HG03558 (cell line): Measurements from ENCODE around the gene GOLGA6L26.
"Not testable (repeated sequence)": the region's sequence is repeated elsewhere in the genome, so short reads cannot be mapped to it uniquely, and the experiment has no call there.

Source experiments
- ATAC-seq: cut with Tn5 transposase; IDR thresholded peaks from one replicate; pipeline ENCODE4 v1.9.1; 2021; ENCODE audit warnings: moderate number of reproducible peaks; ENCODE audit not compliant: unreplicated experiment; ENCODE audit errors: extremely low read depth

Gene GOLGA6L26, protein sequence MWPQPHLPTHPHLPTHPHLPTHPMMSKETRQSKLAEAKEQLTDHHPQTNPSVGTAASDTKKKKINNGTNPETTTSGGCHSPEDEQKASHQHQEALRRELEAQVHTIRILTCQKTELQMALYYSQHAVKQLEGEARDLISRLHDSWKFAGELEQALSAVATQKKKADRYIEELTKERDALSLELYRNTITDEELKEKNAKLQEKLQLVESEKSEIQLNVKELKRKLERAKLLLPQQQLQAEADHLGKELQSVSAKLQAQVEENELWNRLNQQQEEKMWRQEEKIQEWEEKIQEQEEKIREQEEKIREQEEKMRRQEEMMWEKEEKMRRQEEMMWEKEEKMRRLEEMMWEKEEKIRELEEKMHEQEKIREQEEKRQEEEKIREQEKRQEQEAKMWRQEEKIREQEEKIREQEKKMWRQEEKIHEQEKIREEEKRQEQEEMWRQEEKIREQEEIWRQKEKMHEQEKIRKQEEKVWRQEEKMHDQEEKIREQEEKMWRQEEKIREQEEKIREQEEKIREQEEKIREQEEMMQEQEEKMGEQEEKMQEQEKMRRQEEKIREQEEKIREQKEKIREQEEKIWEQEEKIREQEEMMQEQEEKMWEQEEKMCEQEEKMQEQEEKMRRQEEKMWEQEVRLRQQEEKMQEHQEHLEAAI

DNA sequence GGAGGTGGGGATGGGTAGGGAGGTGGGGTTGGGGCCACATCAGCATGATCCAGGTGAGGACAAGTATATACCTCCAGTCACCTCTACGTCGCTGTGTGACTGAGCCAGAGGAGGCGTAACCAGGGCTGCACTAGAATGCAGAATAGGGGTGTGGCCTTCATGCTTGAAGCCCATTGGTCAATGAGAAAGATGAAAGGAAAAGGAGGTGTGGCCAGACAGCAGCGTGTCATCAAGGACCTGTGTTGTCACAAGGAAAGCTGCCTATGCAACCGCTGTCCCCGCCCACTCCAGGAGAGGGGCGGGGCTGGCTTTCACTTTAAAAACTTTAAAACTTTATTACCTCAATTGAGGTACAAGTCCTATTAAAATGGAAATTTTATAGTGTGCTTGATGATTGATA lies at the start of gene GOLGA6L26:
Gene GOLGA6L26, minus strand, starts transcription at position 101 of the 400 bp plus-strand sequence. Its CDS starts 61 bp downstream, at position 40.
- not testable (repeated sequence) for ATAC-seq

DNA sequence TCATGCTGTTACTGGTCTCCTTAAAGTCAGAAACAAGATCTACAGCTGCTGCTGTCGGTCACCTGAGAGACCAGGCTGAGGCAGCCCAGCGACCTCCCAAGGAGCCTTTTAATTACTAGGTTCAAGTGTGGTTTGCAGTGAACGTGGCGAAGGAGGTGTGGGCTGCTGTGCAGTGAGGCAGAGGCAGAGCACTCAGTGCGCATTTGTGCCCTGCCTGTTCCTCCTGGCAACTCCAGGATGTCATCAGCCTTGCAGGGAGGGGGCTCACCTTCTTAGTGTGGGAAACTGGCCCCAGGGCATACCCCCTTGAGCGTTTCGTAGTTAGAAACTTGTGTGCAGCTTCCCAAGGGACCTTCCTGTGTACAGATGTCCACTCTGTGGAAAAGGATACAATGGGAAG lies 47.2 kb upstream of the GOLGA6L26 start:
- not testable (repeated sequence) for ATAC-seq

DNA sequence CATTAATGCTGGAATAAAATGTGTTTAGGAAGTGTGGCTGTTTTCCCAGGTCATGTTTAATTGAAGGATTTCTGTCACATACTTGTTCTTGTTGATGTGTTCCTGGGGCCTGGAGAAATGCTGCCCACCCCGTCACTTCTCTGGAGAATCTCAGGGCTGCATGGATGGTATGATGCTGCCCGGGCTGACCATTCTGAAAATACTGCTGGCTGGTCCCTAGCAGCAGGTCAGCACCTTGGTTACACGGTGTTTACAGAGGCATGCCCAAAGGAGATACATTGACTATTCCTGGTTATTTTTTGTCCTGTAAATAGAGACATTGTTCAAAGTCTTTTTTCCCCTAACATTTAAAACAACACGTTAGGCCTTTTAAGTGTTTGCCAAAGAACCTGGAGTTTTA lies 46.7 kb upstream of the GOLGA6L26 start:
- ATAC-seq: not testable (repeated sequence)

DNA sequence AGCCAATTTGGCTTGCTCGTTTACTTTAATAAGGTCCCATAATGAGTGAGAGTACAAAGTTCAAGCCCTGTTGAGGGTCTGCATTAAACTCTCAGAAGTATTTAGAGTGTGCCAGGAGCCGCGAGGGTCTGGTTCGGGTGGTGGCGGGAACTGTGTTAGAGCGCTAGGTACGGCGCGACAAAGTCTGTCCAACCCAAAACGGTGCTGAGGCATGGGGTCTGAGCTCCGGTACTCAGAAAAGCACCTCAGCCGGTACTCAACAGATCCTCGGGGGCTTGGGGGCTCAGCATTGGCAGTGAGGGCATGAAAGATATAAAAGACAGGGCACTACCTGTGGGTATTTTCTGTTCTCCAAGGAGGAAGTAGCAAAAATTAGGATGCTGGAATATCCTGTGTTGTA lies 45.0 kb upstream of the GOLGA6L26 start:
- ATAC-seq: not testable (repeated sequence)

DNA sequence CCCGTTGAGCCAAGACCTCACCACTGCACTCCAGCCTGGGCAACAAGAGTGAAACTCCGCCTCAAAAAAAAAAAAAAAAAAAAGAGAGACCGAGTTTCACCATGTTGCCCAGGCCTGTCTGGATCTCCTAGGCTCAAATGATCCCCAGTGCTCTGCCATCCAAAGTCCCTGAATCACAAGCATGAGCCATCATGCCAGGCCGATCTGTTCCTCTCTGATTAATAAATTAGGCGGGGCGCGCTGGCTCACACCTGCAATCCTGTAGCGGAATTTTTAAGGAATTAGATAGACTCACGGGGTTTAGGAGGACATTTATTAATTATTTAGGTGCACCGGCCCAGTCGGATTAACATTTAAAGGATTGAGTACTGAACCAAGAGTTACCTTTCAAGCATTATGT lies 40.2 kb upstream of the GOLGA6L26 start:
- ATAC-seq: not testable (repeated sequence)

DNA sequence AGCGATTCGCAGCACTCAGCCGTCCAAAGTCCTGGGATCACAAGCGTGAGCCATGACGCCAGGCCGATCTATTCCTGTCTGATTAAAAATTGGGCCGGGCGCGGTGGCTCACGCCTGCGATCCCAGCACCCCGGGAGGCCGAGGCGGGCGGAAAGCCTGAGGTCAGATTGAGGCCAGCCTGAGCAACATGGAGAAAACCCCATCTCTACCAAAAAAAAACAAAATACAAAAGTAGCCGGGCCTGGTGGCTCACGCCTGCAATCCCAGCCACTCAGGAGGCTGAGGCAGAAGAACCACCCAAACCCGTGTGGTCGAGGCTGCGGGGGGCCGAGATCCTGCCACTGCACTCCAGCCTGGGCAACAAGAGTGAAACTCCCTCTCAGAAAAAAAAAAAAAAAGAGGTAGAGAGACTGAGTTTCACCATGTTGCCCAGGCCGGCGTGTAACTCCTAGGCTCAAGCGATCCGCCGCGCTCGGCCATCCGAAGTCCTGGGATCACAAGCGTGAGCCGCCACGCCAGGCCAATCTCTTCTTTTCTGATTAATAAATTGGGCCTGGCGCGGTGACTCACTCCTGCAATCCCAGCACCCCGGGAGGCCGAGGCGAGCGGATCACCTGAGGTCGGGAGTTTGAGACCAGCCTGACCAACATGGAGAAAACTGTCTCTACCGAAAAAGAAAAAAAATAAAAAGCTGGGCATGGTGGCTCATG lies 39.0 kb upstream of the GOLGA6L26 start:
- ATAC-seq: not testable (repeated sequence)

DNA sequence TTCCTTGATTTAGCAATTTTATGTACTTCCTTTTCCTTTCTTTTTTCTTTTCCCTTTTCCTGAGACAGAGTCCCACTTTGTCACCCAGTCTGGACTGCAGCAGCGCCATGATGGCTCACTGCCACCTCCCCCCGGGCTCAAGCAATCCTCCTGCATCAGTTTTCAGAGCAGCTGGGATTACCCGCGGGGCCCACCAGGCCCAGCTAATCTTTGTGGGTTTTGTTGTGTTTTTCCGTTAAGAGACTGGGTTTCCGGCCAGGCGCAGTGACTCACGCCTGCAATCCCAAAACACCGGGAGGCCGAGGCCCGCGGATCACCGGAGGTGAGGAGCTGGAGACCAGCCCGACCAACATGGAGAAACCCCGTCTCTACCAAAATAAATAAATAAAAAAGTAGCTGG lies 38.3 kb upstream of the GOLGA6L26 start:
- no peak for ATAC-seq

DNA sequence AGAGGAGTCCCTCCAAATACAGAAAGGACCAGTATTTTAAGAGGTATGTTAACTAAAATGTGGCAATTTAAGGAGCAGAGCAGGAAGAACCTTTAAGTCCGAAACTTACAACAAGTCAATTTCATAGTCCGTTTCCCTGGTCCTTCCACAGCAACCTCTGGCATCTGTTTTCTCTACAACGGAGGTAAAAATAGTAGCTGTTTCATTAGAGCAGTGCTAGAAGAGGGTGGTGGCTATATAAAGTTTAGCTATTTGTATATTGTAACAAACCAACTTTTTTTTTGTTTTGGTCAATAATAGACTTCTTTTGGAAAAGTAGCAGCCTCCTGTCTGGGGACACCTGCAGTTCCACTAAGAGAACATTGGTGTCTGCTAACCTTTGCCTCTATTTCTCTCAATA lies 37.9 kb upstream of the GOLGA6L26 start:
- not testable (repeated sequence) for ATAC-seq

DNA sequence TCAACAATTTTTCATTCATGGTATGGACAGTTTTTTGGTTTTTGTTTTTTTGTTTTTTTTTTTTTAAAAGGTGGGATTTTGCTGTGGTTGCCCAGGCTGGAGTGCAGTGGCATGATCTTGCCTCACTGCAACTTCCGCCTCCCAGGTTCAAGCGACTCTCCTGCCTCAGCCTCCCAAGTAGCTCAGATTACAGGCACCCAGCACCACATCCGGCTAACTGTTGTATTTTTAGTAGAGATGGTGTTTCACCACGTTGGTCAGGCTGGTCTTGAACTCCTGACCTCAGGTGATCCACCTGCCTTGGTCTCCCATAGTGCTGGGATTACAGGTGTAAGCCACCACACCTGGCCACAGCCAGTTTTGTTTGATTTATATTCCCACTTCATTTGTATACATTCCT lies 37.1 kb upstream of the GOLGA6L26 start:
- ATAC-seq: not testable (repeated sequence)

DNA sequence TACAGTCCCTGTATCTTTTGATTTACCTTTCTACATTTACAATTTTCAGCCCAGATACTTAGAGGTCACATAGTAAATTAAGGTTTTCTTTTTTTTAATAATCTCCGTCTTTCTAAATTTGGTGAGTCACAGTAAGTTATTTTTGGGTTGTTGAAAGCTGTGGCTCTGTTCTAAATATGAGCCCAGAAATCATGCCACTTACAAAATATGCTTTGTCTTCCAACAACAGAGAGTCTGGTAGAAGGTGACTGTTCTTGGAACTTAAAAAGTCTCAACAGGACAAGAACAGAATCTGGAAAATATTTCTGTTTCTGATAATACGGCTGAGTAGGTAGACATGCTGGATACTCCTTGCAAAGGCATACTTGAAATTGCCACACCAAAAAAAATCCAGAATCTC lies 36.6 kb upstream of the GOLGA6L26 start:
- no peak for ATAC-seq

DNA sequence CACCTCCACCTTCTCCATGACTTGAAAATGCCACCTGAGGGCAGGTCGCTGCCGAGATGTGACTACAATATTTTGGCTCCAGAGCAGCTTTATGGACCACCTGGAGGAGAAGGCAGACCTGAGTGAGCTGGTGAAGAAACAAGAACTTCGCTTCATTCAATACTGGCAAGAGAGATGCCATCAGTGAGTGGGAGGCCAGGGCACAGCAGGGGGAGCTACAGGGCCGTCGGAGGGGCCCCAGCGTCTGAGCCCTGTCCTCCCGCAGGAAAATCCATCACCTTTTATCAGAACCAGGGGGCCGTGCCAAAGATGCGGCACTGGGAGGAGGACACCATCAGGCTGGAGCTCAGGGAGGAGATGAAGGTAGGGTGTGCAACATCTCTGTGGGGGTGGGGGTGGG lies 30.3 kb upstream of the GOLGA6L26 start:
- not testable (repeated sequence) for ATAC-seq

DNA sequence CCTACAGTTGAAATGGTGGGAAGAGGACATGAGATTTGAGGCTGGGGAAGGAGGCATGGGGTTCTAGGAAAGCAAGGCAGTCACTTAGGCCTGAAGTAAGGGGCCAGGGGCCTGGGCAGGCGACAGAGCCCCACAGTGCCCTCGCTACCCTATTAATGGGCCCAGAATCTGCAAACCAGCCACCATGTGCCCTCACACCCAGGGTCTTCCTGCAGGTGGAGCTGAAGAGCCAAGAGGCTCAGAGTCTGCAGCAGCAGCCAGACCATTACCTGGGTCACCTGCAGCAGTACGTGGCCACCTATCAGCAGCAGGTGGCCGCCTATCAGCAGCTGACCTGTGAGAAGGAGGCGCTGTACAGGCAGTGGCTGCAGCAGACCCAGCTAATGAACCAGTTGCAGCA lies 28.6 kb upstream of the GOLGA6L26 start:
- not testable (repeated sequence) for ATAC-seq

DNA sequence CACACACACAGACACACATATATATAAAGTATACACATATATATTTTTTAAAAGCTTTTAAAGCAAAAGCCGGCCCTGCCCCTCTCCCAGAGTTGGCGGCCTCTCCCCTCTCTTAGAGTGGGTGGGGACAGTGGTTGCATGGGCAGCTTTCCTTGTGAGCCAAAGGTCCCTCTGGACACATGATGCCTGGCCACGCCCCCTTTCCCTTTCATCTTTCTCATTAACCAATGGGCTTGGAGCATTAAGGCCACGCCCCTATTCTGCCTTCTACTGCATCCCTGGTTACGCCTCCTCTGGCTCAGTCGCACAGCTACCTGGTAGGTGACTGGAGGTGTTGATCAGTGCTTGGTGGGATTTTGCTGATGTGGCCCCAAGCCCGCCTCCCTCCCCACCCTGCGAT lies 20.5 kb upstream of the GOLGA6L26 start, which contains the start of gene GOLGA8S:
Gene GOLGA8S, plus strand, starts transcription at position 301 of the 400 bp plus-strand sequence. Its CDS starts 62 bp downstream, at position 363.
- ATAC-seq: not testable (repeated sequence)

DNA sequence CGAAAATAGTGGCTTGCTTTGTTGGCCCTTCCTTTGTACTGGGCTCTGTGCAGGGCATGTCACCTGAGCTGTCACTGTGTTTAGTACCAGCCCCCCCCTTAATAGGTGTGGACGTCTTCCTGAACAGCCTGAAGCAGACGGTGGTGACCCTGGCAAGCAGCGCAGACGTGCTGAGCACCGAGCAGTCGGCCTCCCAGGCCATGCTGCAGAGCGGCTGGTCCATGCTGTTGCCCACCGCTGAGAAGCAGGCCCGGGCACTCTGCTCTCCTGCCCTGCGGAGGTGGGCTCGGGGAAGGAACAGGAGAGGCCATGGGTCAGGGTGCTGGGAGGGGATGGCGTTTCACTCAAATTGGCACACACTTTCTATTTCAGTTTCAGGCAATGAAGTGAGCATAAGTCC lies 22.8 kb downstream of the GOLGA6L26 start:
- ATAC-seq: not testable (repeated sequence)

DNA sequence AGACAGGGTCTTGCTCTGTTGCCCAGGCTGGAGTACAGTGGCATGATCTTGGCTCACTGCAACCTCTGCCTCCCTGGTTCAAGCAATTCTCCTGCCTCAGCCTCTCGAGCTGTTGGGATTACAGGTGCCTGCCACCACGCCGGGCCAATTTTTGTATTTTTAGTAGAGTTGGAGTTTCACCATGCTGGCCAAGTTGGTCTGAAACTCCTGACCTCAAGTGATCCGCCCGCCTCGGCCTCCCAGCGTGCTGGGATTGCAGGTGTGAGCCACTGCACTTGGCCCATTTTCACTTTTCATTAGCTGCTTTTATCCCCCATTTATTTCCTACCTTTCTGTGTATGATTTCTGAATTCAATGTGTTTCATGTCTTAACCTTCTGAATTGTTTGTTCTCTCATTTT lies 28.1 kb downstream of the GOLGA6L26 start:
- ATAC-seq: not testable (repeated sequence)

DNA sequence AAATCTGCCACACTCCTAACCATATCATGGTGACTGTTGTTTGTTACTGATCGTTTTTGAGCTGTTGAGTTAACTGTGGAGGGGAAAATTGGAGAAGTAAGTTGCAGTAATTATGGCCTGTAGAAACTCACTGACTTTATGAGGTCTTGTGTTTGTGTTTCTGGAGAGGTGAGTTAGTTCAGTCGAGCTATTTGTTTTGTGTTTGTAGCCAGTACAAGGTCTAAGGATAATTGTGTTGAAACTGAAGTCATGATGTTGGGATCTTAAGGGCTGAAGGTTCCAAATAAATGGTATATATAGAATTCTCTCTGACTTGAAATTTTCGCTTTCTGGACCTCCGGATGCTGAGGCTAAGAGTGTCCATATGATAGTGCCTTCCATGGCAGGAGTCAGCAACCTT lies 29.2 kb downstream of the GOLGA6L26 start:
- not testable (repeated sequence) for ATAC-seq

DNA sequence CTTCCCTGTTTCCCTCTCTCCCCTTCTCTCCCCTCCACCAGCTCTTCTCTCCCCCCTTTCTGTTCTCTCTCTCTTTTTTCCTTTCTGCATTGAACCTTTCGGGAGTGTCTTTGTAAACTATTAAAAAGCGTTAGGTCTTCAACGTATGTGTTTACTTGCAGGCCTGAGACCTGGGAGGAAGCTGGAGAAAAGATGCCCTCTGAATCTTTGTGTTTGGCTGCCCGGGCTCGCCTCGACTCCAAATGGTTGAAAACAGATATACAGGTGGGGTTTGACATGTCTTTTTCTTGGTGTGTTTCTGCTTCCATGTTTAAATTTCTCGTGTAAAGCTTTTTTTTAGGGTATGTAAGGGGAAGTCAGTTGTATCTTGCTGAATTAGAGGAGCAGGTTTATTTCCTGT lies 29.7 kb downstream of the GOLGA6L26 start:
- ATAC-seq: not testable (repeated sequence)

DNA sequence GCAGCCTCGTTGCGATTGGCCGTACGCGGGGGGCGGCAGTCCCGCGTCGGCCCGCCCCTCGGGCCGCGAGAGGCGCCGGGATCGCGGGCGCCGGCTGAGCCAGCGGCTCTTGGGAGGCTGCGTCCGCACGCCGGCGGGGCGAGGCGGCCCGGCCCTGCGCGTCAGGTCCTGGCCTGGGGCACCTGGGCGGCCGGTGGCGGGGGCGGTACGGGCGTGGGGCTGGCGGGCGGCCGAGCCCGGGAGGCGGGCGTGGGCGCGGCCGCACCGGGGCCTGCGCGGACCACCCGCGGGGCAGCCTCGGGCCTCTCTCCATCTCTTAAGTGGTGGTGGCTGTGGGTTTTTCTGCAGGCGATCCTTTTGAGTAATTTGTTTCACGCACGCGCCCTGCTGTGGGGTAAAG lies 30.3 kb downstream of the GOLGA6L26 start:
- ATAC-seq: not testable (repeated sequence)

DNA sequence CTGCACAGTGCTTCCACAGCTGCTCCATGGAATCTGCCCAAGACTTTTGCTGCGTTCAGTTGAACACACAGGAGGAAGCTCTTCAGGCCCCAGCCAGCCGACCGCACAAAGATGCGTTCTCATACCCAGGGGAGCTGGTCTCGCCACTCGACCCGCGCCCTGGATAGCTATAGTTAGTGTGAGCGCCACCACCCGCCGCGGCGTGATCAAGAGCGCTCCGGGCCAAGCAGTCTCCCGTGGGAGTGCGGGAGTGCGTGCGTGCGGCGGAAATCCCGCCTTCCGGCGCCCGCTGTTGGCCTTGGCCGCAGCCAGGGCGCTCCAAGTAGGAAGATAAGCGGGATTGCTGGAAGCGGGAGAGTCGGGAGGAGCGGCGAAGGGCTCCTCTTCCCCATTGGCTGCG lies 30.8 kb downstream of the GOLGA6L26 start:
- not testable (repeated sequence) for ATAC-seq
